DMS 273 treated with DMSO at 0.1 percent for 48 hours (cell line): ENCODE results near the gene ANO9.

Experiments used
- DNase-seq: peaks from one replicate; lab custom pipeline; 2025; lab: John Stamatoyannopoulos, UW

ANO9 gene, protein sequence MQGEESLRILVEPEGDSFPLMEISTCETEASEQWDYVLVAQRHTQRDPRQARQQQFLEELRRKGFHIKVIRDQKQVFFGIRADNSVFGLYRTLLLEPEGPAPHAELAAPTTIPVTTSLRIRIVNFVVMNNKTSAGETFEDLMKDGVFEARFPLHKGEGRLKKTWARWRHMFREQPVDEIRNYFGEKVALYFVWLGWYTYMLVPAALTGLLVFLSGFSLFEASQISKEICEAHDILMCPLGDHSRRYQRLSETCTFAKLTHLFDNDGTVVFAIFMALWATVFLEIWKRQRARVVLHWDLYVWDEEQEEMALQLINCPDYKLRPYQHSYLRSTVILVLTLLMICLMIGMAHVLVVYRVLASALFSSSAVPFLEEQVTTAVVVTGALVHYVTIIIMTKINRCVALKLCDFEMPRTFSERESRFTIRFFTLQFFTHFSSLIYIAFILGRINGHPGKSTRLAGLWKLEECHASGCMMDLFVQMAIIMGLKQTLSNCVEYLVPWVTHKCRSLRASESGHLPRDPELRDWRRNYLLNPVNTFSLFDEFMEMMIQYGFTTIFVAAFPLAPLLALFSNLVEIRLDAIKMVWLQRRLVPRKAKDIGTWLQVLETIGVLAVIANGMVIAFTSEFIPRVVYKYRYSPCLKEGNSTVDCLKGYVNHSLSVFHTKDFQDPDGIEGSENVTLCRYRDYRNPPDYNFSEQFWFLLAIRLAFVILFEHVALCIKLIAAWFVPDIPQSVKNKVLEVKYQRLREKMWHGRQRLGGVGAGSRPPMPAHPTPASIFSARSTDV

DNA sequence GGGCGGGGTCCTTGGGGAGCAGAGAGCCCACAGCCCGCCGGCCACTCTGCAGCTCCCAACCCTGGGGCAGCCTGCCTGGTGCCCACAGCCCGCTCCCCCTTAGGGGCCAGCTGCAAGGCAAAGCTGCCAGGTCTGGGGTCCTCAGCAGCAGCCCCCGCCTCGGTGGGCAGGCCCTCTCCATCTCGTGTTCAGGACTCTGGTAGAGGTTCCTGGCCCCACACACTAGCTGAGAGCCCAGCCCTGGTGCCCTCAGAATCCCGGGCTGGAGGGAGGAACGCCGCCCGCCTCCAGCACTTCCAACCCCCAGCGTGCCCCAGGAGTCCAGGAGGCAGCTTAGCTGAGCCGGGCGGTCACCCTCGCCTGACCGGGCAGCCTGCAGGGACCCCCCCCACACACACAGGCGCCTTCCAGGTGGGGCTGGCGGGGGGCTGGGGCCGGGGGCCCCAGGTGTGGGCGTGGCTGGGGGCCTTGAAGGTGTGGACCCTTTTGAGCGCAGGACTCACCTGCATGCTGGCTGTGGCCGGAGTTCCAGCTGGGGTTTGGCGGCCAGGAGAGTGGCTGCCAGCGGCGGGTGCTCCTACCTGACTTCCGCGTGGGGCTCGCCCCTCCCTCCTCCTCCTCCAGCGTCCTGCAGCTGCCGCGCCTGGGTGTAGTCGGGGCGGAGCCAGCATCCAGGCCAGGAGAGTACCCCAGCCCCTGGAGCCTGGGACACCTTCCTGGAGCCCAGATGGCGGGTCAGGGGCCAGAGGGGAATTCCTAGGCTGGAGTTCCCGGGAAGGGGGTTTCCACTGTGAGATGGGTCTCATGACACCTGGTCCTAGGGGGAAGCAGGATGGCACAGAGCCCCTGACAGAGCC, at the start of gene ANO9:
TSS of gene ANO9 (minus strand) at position 594 of the 857 bp plus-strand sequence. CDS start at position 509, 85 bp downstream.
- DNase-seq = no peak

DNA sequence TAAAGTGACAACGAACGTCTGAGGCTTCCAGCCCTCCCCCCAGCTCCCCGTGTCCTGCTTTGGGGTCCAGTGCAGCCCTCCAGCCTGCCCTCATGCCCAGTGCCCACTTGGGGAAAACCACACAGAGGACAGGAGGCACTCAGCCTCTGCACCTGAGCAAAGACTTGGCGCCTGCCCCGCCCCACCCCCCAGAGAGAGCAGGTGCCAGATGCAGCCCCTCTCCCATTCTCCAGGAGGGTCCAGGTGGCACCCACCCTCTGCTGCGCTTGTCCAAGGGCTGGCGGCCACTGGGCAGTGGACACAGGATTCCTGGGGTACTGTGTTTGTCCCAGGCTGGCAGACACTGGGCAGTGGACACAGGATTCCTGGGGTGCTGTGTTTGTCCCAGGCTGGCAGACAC, 49.5 kb upstream of the ANO9 start:
- no peak for DNase-seq

DNA sequence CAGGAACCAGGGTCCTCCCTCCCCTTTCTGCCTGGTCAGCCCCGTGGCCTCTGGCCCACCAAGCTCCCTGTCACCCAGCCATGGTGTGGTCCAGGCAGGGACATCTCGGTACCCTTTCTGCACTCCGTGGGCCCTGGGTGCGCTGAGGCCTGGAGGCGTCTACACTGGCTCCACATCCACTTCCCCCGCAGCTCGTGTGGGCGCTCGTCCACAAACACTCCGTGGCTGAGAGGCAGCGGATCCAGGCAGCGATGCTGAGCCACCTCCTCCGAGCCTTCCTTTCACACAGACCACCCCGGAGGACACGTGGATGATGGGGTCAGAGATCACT, 49.1 kb upstream of the ANO9 start:
- DNase-seq = no peak

DNA sequence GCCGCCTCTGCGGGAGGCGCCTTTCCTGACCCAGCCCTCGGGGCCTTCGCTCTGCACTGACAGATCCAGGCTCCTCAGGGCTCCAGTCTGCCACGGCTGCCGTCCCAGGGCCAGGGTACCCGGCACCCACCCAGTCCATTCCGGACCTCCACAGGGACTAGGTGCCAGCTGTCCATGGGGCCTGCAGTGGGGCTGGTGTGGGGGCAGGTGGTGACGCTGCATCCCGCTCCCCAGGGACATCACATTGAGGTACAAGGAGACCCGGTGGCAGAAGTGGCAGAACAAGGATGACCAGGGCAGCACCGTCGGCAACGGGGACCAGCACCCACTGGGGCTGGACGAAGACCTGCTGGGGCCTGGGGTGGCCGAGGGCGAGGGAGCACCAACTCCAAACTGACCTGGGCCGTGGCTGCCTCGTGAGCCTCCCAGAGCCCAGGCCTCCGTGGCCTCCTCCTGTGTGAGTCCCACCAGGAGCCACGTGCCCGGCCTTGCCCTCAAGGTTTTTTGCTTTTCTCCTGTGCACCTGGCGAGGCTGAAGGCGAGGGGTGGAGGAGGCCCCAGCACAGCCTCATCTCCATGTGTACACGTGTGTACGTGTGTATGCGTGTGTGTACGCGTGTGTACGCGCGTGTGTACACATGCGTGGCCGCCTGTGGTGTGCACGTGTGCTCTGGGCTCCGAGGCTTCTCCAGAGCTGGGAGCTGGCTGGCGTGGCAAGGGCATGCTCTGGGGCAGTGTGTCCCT, 48.5 kb upstream of the ANO9 start:
- no peak for DNase-seq

DNA sequence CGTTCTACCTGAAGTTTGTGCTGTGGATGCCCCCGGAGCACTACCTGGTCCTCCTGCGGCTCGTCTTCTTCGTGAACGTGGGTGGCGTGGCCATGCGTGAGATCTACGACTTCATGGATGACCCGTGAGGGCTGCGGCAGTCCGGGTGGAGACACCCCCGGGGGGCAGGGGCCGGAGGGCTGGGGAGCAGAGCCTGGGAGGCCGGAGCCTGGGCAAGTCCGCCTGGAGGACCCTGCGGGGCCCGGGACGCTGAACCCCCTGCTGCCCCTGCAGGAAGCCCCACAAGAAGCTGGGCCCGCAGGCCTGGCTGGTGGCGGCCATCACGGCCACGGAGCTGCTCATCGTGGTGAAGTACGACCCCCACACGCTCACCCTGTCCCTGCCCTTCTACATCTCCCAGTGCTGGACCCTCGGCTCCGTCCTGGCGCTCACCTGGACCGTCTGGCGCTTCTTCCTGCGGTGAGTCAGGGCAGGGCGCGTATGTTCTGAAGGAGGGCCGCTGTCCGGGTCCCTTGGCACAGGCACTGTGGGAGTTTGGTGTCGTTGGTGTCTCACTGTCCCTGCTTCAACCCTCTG, 47.9 kb upstream of the ANO9 start:
- no peak for DNase-seq

DNA sequence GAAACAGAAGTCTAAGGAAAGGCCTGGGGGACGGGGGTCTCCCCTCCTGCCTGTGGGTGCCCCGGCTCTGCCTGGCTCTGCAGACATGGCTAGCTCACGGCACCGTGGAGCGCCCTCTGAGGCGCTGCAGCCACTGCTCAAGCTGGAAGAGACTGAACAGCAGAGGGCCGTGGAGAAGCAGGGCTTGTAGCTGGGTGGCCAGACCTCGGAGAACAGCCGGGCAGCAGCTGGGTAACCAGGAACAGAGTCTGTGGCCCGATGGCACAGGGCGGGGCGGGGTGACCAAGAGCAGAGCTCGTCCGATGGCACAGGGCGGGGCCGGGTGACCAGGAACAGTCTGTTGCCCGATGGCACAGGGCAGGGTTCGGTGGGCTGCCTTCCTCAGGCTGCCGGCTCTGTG, 47.2 kb upstream of the ANO9 start:
- no peak for DNase-seq

DNA sequence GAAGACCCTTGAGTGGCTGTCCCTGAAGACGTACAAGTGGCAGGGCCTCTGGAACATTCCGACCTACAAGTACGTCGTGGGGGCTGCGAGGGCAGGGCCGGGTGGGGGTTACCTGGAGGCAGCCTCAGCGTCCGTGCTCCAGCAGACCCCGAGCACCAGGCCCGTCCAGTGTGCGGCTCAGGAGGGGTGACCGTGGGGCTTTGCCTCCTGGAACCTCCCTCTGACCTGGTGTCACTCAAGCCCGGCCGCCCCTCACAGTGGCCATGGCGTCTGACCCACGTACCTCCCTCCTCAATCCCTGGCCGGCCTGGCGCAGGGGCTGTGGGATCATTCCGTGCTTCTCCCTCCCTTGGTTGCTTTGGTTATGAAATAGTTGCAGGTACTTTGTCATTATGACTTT, 46.8 kb upstream of the ANO9 start:
- DNase-seq = no peak

DNA sequence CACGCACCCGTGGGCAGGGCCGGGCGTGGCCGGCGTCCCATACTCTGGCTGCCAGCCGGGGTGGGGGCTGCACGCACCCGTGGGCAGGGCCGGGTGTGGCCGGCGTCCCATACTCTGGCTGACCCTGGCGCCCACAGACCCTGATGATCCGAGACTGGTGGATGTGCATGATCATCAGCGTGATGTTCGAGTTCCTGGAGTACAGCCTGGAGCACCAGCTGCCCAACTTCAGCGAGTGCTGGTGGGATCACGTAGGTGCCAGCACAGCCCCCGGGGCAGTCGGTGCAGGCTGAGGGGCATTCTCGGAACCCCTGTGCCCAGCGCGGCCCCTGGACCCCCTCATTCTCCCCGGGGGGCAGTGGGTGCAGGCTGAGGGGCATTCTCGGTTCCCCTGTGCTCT, 46.3 kb upstream of the ANO9 start:
- no peak for DNase-seq

DNA sequence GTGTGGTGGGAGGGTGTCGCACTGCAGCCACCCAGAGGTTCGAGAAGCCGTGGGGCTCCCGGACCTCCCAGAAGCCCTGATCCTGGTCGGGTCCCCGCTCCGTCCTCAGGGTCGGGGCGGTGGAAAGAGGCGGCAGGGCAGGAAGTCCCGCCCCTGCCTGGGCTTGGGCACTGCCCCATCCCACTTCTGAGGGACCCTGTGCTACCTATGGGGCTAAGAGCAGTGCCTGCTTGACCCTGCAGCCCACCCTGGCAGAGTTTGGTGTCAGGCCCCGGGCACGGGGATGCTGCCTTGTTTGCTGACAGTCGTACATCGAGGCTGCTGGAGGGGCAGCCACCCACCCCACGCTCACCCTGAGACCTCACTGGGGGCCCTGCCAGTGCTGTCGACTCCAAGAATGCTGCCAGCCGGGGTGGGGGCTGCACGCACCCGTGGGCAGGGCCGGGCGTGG, 45.8 kb upstream of the ANO9 start:
- no peak for DNase-seq

DNA sequence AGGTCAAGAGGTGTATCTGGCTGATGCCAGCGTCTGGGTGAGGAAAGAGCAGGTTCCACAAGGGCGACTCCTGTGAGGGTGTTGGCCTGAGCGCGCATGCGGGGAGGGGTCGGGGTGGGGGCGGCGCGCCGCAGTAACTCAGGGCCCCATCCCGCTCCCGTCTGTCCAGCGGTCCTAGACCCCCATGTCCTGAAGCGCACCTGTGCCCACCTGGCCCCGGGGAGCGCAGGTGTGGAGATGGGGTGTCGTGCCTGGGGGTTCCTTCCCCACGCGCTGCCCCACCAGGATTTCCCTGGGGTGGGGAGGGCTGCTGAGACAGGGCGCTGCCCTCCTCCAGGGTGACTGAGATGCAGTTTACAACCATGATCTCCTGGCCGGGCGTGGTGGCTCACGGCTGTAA, 44.4 kb upstream of the ANO9 start:
- no peak for DNase-seq

DNA sequence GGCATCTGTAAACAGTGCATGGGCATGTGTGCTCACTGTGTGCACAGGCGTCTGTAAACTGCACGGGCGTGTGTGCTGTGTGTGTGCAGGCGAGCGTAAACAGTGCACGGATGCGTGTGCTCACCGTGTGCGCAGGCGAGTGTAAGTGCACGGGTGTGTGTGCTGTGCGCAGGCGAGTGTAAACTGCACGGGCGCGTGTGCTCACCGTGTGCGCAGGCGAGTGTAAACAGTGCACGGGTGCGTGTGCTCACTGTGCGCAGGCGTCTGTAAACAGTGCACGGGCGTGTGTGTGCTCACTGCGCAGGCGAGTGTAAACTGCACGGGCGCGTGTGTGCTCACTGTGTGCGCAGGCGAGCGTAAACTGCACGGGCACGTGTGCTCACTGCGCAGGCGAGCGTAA, 42.8 kb upstream of the ANO9 start:
- DNase-seq = no peak

DNA sequence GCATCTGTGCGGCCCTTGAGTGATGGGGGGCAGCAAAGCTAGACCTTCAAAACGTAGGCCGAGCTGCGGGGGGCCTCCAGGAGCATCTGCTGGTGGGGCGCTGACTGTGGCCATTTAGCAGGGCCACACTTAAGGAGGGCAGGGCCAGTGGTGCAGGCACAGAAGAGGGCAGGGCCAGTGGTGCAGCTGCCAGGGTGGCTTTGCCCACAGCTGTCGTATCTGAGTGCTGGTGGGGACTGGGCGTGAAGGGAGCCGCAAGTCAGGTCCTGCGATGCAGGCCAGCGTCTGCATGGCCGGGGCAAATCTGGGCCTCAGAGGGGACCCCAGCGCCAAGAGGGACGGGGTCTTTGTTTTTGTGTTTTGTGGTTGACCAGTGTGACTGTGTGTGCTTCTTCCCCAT, 37.5 kb upstream of the ANO9 start:
- DNase-seq = no peak

DNA sequence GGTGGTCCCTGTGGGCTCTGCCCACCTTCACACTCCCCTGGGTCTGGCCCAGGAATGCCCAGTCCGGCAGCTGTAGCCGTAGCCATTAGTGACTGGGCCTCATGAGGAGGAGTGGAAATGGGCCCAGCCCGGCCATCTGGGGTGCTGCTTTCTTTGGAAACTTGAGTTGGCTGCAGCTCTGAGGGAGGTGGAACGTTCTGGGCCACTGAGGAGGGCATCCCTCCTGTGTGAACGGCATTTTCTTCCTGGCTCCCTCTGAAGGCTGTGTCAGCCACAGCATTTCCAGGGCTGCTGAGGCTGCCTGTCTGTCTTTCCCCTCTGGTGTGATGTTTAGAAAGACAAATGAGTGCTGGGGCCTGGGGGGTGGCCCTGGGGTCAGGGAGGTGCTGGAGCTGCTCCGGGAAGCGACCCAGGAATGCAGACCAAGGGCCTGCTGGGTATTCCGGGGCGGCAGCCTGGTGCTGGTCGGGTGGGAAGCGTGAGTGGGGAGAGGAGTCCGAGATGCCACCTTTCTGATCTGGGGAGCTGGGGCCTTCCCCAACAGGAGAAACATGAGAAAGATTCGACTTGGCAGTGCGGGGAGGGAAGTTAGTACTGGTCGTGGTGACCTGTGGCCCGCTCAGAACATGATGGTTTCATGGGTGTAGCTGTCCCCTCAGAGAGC, 35.4 kb upstream of the ANO9 start:
- DNase-seq = no peak

DNA sequence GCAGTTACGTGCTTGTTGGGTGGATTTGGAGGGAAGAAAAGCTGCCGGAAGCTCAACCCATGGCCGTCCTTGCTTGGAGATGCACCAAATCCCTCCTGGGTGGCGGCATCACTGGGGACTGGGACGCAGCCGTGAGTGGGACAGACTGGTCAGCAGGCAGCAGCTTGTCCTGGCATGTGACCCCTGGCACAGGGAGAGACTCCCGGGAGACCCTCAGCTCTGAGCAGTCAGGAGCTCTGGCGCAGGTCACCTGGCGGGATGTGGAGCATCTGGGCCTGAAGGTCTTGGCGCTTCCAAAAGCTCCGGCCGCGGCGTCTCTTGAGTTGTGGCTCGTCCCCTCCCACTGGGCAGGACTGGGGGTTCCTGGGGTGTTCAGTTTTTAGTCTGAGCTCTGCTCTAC, 34.6 kb upstream of the ANO9 start:
- no peak for DNase-seq

DNA sequence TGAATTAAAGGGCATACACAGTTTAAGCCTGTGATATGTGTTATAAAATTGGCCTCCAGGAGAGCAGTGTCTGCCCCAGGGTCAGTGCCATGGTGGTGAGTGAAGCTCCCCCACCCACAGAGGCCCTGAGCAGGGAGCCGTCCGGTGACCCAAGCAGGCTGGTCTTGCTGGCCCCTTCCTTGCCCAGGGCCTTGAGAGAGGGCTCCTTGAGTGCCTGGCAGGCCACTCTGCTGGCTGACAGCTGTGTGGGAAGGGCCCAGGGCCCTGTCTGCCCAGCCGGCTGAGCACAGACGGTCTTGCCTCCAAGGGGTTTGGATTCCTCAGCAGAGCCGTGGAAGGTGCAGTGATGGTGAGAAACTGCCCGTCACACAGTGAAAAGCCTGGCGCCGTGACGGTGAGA, 34.1 kb upstream of the ANO9 start:
- no peak for DNase-seq

DNA sequence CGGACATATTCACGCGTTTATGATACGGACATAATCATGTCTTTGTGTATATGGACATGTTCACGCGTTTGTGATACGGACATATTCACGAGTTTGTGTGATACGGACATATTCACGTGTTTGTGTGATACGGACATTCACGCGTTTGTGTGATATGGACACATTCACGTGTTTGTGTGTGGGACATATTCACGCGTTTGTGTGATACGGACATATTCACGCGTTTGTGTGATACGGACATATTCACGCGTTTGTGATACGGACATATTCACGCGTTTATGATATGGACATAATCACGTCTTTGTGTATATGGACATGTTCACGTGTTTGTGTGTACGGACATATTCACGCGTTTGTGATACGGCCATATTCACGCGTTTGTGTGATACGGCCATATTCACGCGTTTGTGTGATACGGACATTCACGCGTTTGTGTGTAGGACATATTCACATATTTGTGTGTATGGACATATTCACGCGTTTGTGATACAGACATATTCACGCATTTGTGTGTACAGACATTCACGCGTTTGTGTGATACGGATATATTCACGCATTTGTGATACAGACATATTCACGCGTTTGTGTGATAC, 33.2 kb upstream of the ANO9 start:
- no peak for DNase-seq

DNA sequence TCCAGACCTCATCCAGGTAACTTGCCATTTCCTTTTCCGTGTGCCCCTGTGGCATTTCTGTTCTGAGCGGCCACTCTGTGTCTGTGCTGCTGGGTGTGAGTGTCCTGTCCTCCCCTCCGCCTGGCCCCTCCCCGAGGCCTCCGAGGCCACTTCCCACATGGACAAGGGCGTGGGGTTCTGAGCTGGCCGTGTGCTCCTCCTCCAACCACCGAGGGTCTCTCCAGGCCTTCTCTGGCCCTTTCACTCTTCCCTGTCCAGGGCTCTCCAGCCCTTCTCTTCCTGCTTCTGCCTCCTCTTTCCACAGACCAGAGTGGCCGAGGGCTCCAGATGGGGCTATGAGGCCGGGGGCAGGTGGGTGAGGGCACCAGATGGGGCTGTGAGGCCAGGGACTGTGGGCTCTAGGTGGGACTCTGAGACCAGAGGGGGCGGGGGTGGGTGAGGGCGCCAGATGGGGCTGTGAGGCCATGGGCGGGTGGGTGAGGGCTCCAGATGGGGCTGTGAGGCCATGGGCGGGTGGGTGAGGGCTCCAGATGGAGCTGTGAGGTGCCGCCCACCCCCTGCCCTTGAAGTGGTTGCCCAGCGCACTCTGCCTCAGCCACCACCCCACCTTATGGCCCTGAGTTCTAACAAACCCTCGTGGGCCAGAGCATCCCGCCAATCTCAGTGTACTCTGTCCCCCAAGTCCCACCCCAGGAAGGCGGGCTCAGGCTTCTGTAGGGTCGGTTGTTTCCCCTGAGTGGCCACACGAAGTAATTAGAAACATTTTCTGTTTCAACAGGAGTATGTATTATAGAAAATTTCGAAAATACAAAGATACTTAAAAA, 32.4 kb upstream of the ANO9 start:
- peak; percentile 67 for DNase-seq

DNA sequence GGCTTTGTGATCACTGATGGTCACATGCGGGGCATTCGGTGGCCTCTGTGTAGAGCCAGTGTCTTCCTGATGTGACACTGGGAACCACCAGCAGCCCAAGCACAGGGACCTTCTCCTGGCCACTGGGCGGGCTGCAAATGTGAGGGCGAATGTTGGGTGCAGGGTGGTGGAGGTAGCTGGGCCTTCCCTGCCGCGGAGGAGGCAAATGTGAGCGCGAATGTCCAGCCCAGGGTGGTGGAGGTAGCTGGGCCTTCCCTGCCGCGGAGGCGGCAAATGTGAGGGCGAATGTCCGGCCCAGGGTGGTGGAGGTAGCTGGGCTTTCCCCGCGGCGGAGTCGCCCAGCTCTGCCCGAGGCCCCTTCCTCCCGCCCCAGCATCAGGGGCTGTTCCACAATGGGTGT, 31.6 kb upstream of the ANO9 start:
- DNase-seq = no peak

DNA sequence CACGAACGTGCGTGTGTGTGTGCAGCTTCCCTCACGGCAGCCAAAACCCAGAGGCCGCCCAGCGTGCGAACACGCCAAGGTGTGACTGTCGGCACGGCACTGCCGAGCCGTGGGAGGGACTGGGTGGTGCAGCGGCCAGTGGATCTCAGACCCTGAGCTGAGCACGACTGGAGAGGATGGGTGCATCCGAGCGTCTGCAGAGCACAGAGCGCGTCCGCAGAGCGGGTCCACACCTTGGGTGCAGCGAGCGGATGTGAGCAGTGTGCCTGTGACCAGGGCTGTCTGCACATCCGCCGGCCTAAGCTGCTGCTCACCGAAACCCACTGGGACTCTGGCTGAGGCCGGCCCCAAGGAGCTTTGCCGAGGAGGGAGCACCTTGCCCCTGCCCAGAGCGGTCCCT, 31.0 kb upstream of the ANO9 start:
- no peak for DNase-seq

DNA sequence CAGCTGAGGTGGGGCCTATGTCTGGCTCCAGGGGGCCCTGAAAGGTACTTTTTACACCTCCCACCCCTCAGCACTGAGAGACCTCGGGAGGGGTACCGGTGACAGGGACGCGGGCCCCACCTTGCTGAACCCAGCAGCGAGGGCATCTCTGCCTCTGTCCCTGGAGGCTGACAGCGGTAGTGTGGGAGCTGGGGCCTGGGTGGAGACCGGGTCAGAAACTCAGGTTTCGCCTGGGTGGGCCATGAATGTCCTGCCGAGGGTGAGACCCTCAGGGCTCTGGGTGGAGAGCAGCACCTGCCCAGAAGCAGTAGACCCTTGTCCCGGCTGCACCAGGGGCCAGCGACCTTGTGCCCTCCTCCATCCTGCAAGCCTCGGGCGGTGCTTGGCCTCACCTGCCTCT, 30.5 kb upstream of the ANO9 start:
- no peak for DNase-seq
